Measurements from ENCODE around the gene TUBB.

Gene TUBB

GRCh38 chr6:30686908-30687658 lies 33.1 kb upstream of the TUBB start:
- peak in 46 of 56 donors; percentile 11 to 79 (median 48) for DNase-seq

GRCh38 chr6:30687659-30688431 lies 32.3 kb upstream of the TUBB start:
- peak in 7 of 56 donors; percentile 11 to 55 (median 23) for DNase-seq

GRCh38 chr6:30688569-30688968 lies 31.6 kb upstream of the TUBB start:
- no peak for DNase-seq

GRCh38 chr6:30689022-30689865 lies 30.9 kb upstream of the TUBB start:
- no peak for DNase-seq

- DNase-seq = no peak
These were observed 30.2 kb upstream of the TUBB start for GRCh38 chr6:30689985-30690384.

GRCh38 chr6:30690403-30691207 lies 29.5 kb upstream of the TUBB start, which contains the start of gene NRM:
Gene NRM (minus strand): TSS chr6:30690984. CDS start chr6:30690974, 10 bp downstream.
- peak in 52 of 56 donors; percentile 32 to 88 (median 76) for DNase-seq

- no peak for DNase-seq
These were observed 28.8 kb upstream of the TUBB start for GRCh38 chr6:30691208-30691847.

- DNase-seq = no peak
These were observed 23.7 kb upstream of the TUBB start for GRCh38 chr6:30696432-30696831.

- DNase-seq = no peak
These were observed 19.8 kb upstream of the TUBB start for GRCh38 chr6:30700340-30700739.

GRCh38 chr6:30703011-30703410 lies 17.1 kb upstream of the TUBB start:
- no peak for DNase-seq

GRCh38 chr6:30703821-30704220 lies 16.3 kb upstream of the TUBB start:
- DNase-seq = no peak

GRCh38 chr6:30705620-30706019 lies 14.5 kb upstream of the TUBB start:
- DNase-seq = no peak

- no peak for DNase-seq
These were observed 12.8 kb upstream of the TUBB start for GRCh38 chr6:30707281-30707850.

GRCh38 chr6:30709101-30709868 lies 10.9 kb upstream of the TUBB start:
- DNase-seq = no peak

- DNase-seq = no peak
These were observed 8.3 kb upstream of the TUBB start for GRCh38 chr6:30711758-30712380.

- DNase-seq = no peak
These were observed 7.7 kb upstream of the TUBB start for GRCh38 chr6:30712441-30712945.

GRCh38 chr6:30714263-30714662 lies 5.9 kb upstream of the TUBB start:
- DNase-seq = no peak

GRCh38 chr6:30716879-30717128 lies 3.3 kb upstream of the TUBB start:
- DNase-seq = no peak
